DND-41 (cell line): ENCODE results near the gene ARMC2.

Experiments
- ATAC-seq: fragments of 200-7000 bp; cut with Tn5 transposase; 3 replicates; pipeline ENCODE4 v1.9.1; 2021; ENCODE audit warnings: low read depth; ENCODE audit not compliant: insufficient read depth
- DNase-seq: peaks from one replicate; pipeline ENCODE4 v3.0.0-alpha.2; 2020
- H2AFZ ChIP-seq: 2 replicates; pipeline ENCODE4 v1.6.0; 2012; ENCODE audit warnings: low read depth, low read length
- H3K27ac ChIP-seq: 2 replicates; pipeline ENCODE4 v1.5.1; 2012; ENCODE audit warnings: low read length, inconsistent platforms
- H3K27me3 ChIP-seq: fragments of 200-600 bp; sonication (generic); 2 replicates; pipeline ENCODE4 v1.6.0; 2012; ENCODE audit warnings: low read length, mild to moderate bottlenecking, inconsistent platforms; ENCODE audit not compliant: insufficient read depth, poor library complexity
- H3K36me3 ChIP-seq: 2 replicates; pipeline ENCODE4 v1.5.1; 2012; ENCODE audit warnings: low read length, inconsistent platforms; ENCODE audit not compliant: insufficient read depth
- H3K4me1 ChIP-seq: 2 replicates; pipeline ENCODE4 v1.5.1; 2012; ENCODE audit warnings: mild to moderate bottlenecking, low read length; ENCODE audit not compliant: insufficient read depth
- H3K4me2 ChIP-seq: 2 replicates; pipeline ENCODE4 v1.6.0; 2012; ENCODE audit warnings: mild to moderate bottlenecking, moderate library complexity, low read length, inconsistent platforms; ENCODE audit not compliant: insufficient read depth
- H3K4me3 ChIP-seq, 2 experiments: fragments of 200-600 bp in 1 of 2; shearing (Covaris generic) in 1 of 2; 2 replicates each; pipeline ENCODE4 v1.5.1; 2012 to 2016; ENCODE audit warnings: inconsistent platforms in 2 of 2, low read length in 2 of 2, mild to moderate bottlenecking in 2 of 2, low read depth in 1 of 2, moderate library complexity in 1 of 2
- H3K79me2 ChIP-seq: 2 replicates; pipeline ENCODE4 v1.6.0; 2012; ENCODE audit warnings: low read length, inconsistent platforms; ENCODE audit not compliant: insufficient read depth
- H3K9ac ChIP-seq: 2 replicates; pipeline ENCODE4 v1.6.0; 2012; ENCODE audit warnings: low read depth, mild to moderate bottlenecking, inconsistent platforms, low read length, moderate library complexity
- H3K9me3 ChIP-seq: 2 replicates; pipeline ENCODE4 v1.5.1; 2012; ENCODE audit warnings: low read length, moderate library complexity, mild to moderate bottlenecking, inconsistent platforms; ENCODE audit not compliant: insufficient read depth, severe bottlenecking
- H4K20me1 ChIP-seq: 2 replicates; pipeline ENCODE4 v1.6.0; 2012; ENCODE audit warnings: low read length; ENCODE audit not compliant: insufficient read depth
- CTCF ChIP-seq: IDR thresholded peaks from 2 replicates; pipeline ENCODE4 v1.5.1; 2012; ENCODE audit warnings: borderline replicate concordance, low read length, moderate library complexity, mild to moderate bottlenecking; ENCODE audit not compliant: poor library complexity, severe bottlenecking; ENCODE audit errors: extremely low read depth
- EZH2 ChIP-seq: IDR thresholded peaks from 3 replicates; pipeline ENCODE4 v1.6.1; 2012; ENCODE audit warnings: borderline replicate concordance, low read depth, mild to moderate bottlenecking, moderate library complexity, low read length, inconsistent platforms; ENCODE audit not compliant: severe bottlenecking

Gene ARMC2

DNA sequence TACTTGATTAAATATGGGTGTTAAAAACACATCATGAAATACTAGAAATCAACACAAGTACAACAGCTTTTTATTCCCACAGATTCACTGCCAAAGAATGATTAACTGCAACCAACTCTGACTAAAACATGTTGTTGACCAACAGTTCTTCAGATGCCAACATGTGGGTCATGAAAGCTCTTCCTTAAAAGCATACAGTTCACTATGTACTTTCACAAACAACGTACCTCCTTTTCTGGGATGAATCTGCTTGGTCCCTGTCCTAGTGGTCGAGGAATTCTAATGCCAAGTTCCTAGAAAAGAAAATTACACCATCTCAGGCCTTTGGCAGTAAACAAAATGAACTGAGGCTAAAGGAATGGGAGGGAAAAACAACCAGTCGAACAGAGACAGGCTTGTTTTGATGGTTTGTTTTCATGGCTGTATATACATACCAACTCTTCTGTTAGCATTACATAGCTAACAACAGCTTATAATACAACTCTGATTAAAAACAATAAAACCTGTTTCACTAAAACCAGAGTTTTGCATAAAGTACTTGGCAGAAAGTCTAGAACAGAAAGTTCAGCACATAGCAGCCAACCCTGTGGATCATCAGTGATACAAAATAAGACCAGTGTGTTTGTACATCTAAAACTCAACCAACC is 154.0 kb downstream of the ARMC2 start:
- no peak for ATAC-seq

DNA sequence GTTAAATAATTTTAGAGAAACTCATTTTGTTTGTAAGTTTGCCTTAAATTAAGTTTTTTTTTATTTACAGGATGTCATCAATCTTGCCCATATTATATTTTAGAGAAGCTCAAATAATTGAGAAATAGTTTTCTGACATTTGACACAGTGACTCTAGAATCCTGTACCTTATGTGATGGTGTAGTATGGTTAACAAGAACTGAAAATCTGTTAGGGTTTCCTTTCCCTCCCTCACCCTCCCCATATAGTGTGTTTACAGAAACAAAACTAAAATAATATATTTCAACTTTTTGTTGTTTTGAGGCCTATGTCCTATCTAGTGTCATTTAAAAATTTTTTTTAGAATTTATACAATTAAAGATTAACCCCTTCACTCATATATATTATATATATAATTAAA is 154.7 kb downstream of the ARMC2 start:
- H3K9me3 ChIP-seq, result no peaks in the 10 kb centered on the region
- no peak overlapping the region for H3K4me3 ChIP-seq
- no peaks in the 10 kb centered on the region for H3K27me3 ChIP-seq
- DNase-seq (no peak), ATAC-seq (no peak)
- H3K27ac ChIP-seq, result no peak overlapping the region
- TF ChIP-seq CTCF, result no peak
- no peak for TF ChIP-seq EZH2
- H2AFZ ChIP-seq, result no peak overlapping the region
- H3K4me2 ChIP-seq, result no peak overlapping the region
- no peaks in the 10 kb centered on the region for H3K79me2 ChIP-seq
- 0 out of 2 replicates have a peak, but pooled peaks cover 4% of the 10 kb centered on the region for H3K36me3 ChIP-seq
- peaks cover 3% of the 10 kb centered on the region; the same call in 1 of the 2 replicates for H3K4me1 ChIP-seq
- H3K9ac ChIP-seq, result no peak overlapping the region
- H4K20me1 ChIP-seq, result no peaks in the 10 kb centered on the region

More for the DNA sequence above, 154.0 kb downstream of the ARMC2 start:
- Histone ChIP-seq H3K4me1 (no peaks in the 10 kb centered on the region), H3K27me3 (no peaks in the 10 kb centered on the region), H3K9ac (no peak overlapping the region), H3K36me3 (0 out of 2 replicates have a peak, but pooled peaks cover 4% of the 10 kb centered on the region), H3K4me3 (no peak overlapping the region), H2AFZ (no peak overlapping the region), H4K20me1 (no peaks in the 10 kb centered on the region), H3K9me3 (no peaks in the 10 kb centered on the region), H3K27ac (no peak overlapping the region), H3K79me2 (no peaks in the 10 kb centered on the region), H3K4me2 (no peak overlapping the region)
- DNase-seq, result no peak
- TF ChIP-seq CTCF, result no peak
- no peak for TF ChIP-seq EZH2

DNA sequence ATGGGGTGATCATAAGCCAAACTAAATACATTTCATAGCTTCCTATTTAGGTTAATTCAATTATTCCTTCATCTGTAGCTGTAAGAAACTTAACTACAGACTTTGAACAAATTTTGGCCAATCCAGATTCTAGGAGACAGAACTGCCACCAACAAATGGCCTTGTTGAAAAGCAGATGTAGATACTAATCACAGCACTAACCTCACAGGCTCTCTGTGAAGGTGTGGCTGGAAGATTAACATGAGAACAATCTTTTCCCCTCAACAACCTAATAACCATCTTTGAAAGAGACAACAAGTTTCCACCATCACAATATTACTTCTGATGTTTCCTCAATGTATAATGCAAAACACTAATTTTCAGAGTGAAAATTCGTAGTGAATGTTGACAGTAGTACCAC is 158.6 kb downstream of the ARMC2 start:
- Histone ChIP-seq H3K4me1 (peaks cover 27% of the 10 kb centered on the region), H2AFZ (no peak overlapping the region), H3K4me2 (no peak overlapping the region), H3K4me3 (no peak overlapping the region), H3K27me3 (no peaks in the 10 kb centered on the region), H3K27ac (no peak overlapping the region), H3K9me3 (no peaks in the 10 kb centered on the region), H3K9ac (no peak overlapping the region), H3K36me3 (no peaks in the 10 kb centered on the region), H4K20me1 (no peaks in the 10 kb centered on the region), H3K79me2 (no peaks in the 10 kb centered on the region)
- TF ChIP-seq EZH2, result no peak
- ATAC-seq (no peak), DNase-seq (no peak)

GRCh38 chr6:109007521-109007920 is 159.3 kb downstream of the ARMC2 start:
- DNase-seq, result no peak
- H3K4me3 ChIP-seq, result no peak overlapping the region
- H3K27ac ChIP-seq, result no peak overlapping the region
- no peaks in the 10 kb centered on the region for H3K27me3 ChIP-seq
- TF ChIP-seq EZH2, result no peak
- TF ChIP-seq CTCF, result no peak
- H3K9me3 ChIP-seq, result no peaks in the 10 kb centered on the region
- no peak for ATAC-seq
- H3K9ac ChIP-seq, result no peak overlapping the region
- H3K4me1 ChIP-seq, result peaks cover 27% of the 10 kb centered on the region
- no peaks in the 10 kb centered on the region for H3K36me3 ChIP-seq
- H3K79me2 ChIP-seq, result no peaks in the 10 kb centered on the region
- no peak overlapping the region for H2AFZ ChIP-seq
- no peak overlapping the region for H3K4me2 ChIP-seq
- H4K20me1 ChIP-seq, result no peaks in the 10 kb centered on the region
